ENCODE data around the gene NUAK1.

NUAK1 gene

GRCh38 chr12:106080791-106081170 is 58.0 kb downstream of the NUAK1 start:
- DNase-seq: no peak

GRCh38 chr12:106080041-106080790 is 58.5 kb downstream of the NUAK1 start:
- no peak for DNase-seq

GRCh38 chr12:106079148-106079738 is 59.5 kb downstream of the NUAK1 start:
- no peak for DNase-seq

- DNase-seq: no peak
These were observed 60.3 kb downstream of the NUAK1 start for GRCh38 chr12:106078358-106079010.

- DNase-seq: no peak
These were observed 63.9 kb downstream of the NUAK1 start for GRCh38 chr12:106074706-106075392.

GRCh38 chr12:106074361-106074705 is 64.4 kb downstream of the NUAK1 start:
- no peak for DNase-seq

GRCh38 chr12:106073179-106073578 is 65.6 kb downstream of the NUAK1 start:
- no peak for DNase-seq

- no peak for DNase-seq
These were observed 66.0 kb downstream of the NUAK1 start for GRCh38 chr12:106072751-106073150.

- no peak for DNase-seq
These were observed 67.1 kb downstream of the NUAK1 start for GRCh38 chr12:106071686-106072085.

- no peak for DNase-seq
These were observed 68.1 kb downstream of the NUAK1 start for GRCh38 chr12:106070611-106071010.

GRCh38 chr12:106070147-106070546 is 68.6 kb downstream of the NUAK1 start:
- DNase-seq: no peak

GRCh38 chr12:106068296-106068695 is 70.5 kb downstream of the NUAK1 start:
- DNase-seq: no peak

- DNase-seq: no peak
These were observed 71.0 kb downstream of the NUAK1 start for GRCh38 chr12:106067606-106068205.

- no peak for DNase-seq
These were observed 71.9 kb downstream of the NUAK1 start for GRCh38 chr12:106066726-106067325.

GRCh38 chr12:106066051-106066705 is 72.6 kb downstream of the NUAK1 start:
- DNase-seq: no peak

- no peak for DNase-seq
These were observed 73.2 kb downstream of the NUAK1 start for GRCh38 chr12:106065506-106065905.

- no peak for DNase-seq
These were observed 74.1 kb downstream of the NUAK1 start for GRCh38 chr12:106064721-106065021.

- no peak for DNase-seq
These were observed 74.7 kb downstream of the NUAK1 start for GRCh38 chr12:106063826-106064720.

GRCh38 chr12:106062693-106063092 is 76.1 kb downstream of the NUAK1 start:
- no peak for DNase-seq

GRCh38 chr12:106058256-106059182 is 80.2 kb downstream of the NUAK1 start:
- no peak for DNase-seq

Data from NCI-H524 (cell line).